Tibial nerve (tissue), 4 donors: ENCODE results near the gene NPEPPS.
"Not testable (repeated sequence)": the region's sequence is repeated elsewhere in the genome, so short reads cannot be mapped to it uniquely, and the experiment has no call there.

Experiments
- EP300 ChIP-seq, 2 donors: sonication (generic); formaldehyde crosslinking; IDR thresholded peaks; one replicate each; pipeline ENCODE4 v1.6.1; 2017; ENCODE audit warnings: antibody characterized with exemption in 2 of 2, mild to moderate bottlenecking in 1 of 2
- POLR2A ChIP-seq, 2 donors: fragments of 450-650 bp; IDR thresholded peaks; one replicate each; pipeline ENCODE4 v1.6.1; 2017; ENCODE audit warnings: antibody characterized with exemption in 2 of 2, mild to moderate bottlenecking in 2 of 2, moderate library complexity in 2 of 2
- TF ChIP-seq, protein P1 (sequence below), 5 experiments: fragments of 200-600 bp in 3 of 5; fragments of 450-650 bp in 2 of 5; sonication (generic) in 3 of 5; IDR thresholded peaks; one replicate each; pipeline ENCODE4 v1.5.1; 2016 to 2019; ENCODE audit warnings: antibody characterized with exemption in 5 of 5, mild to moderate bottlenecking in 3 of 5, moderate library complexity in 2 of 5

DNA sequence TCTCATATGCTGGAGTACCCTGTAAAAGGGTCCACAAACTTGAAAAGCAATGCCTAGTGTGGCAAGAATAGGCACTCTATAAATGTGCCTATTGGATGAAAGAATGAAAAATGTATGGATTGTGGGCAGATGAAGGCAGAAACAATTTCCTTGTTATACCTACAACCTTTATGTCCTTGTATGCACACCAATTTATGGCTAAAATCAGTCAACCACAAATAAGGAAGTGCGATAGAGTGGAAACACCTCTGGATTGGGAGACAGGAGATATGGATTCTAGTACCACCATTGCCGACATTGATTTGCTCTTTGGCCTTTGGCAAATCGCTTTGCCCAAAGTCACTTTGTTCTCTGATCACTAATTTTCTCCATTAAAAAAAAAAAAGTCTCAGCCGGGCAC lies 31.4 kb upstream of the NPEPPS start:
- TF ChIP-seq, protein P1, sequence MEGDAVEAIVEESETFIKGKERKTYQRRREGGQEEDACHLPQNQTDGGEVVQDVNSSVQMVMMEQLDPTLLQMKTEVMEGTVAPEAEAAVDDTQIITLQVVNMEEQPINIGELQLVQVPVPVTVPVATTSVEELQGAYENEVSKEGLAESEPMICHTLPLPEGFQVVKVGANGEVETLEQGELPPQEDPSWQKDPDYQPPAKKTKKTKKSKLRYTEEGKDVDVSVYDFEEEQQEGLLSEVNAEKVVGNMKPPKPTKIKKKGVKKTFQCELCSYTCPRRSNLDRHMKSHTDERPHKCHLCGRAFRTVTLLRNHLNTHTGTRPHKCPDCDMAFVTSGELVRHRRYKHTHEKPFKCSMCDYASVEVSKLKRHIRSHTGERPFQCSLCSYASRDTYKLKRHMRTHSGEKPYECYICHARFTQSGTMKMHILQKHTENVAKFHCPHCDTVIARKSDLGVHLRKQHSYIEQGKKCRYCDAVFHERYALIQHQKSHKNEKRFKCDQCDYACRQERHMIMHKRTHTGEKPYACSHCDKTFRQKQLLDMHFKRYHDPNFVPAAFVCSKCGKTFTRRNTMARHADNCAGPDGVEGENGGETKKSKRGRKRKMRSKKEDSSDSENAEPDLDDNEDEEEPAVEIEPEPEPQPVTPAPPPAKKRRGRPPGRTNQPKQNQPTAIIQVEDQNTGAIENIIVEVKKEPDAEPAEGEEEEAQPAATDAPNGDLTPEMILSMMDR (IDR thresholded peaks at IDR 0.05), result not testable (repeated sequence)
- not testable (repeated sequence) for TF ChIP-seq EP300, POLR2A (IDR thresholded peaks at IDR 0.05)
